NB4 (cell line): Measurements from ENCODE around the gene SIMC1.

Experiments
- CTCF ChIP-seq: IDR thresholded peaks from one replicate; pipeline ENCODE4 v1.5.1; 2012; ENCODE audit warnings: low read depth, low read length
- MAX ChIP-seq: IDR thresholded peaks from 2 replicates; pipeline ENCODE4 v1.6.1; 2011; ENCODE audit warnings: low read depth, low read length
- POLR2A ChIP-seq: IDR thresholded peaks from 2 replicates; pipeline ENCODE4 v1.6.1; 2011; ENCODE audit warnings: mild to moderate bottlenecking; ENCODE audit not compliant: insufficient read length; ENCODE audit errors: extremely low read depth

- no peak for TF ChIP-seq CTCF
- TF ChIP-seq POLR2A: no peak
- TF ChIP-seq MAX: no peak
Observed at GRCh38 chr5:176394881-176395675, 156.9 kb downstream of the SIMC1 start.
